AG04450 (cell line): ENCODE data around the gene ZNF574. TPM values are rescaled to one million over a fixed set of nuclear protein-coding genes. Genes with fewer than 3 reads are reported as not detected.
"Not testable (repeated sequence)": the region's sequence is repeated elsewhere in the genome, so short reads cannot be mapped to it uniquely, and the experiment has no call there.

Source experiments
- CTCF ChIA-PET: fragments of 300-600, 350-600 bp; formaldehyde crosslinking; extraction: SDS; loops from one replicate; lab custom pipeline; 2022; ENCODE audit warnings: antibody characterized with exemption, inconsistent platforms; lab: Charles Lee
- POLR2A ChIA-PET: fragments of 350-600 bp; formaldehyde crosslinking; extraction: SDS; loops from one replicate; lab custom pipeline; 2021; ENCODE audit warnings: antibody characterized with exemption, inconsistent platforms; lab: Yijun Ruan, JAX
- DNase-seq: peaks from one replicate; pipeline ENCODE4 v3.0.0-alpha.2; 2011; ENCODE audit warnings: low read depth, low spot score
- H3K27ac ChIP-seq: one replicate; pipeline ENCODE4 v1.5.1; 2012; ENCODE audit warnings: low read depth, low read length, control low read depth
- H3K27me3 ChIP-seq: one replicate; pipeline ENCODE4 v1.6.0; 2012; ENCODE audit warnings: low read length; ENCODE audit not compliant: control insufficient read depth, insufficient read depth
- H3K4me3 ChIP-seq: 2 replicates; pipeline ENCODE4 v1.5.1; 2011; ENCODE audit warnings: mild to moderate bottlenecking, low read depth, low read length, control low read depth
- H3K9me3 ChIP-seq: 2 replicates; pipeline ENCODE4 v1.5.1; 2012; ENCODE audit warnings: low read length; ENCODE audit not compliant: control insufficient read depth, insufficient read depth
- polyA plus RNA-seq: library from polyadenylated mRNA; depleted of rRNA; stranded (reverse); fragments of >200 nt; gene quantifications from 2 replicates; pipeline ENCODE4 v1.2.3, GENCODE V29; 2011
- TF ChIP-seq, protein P1 (sequence below): IDR thresholded peaks from 2 replicates; pipeline ENCODE4 v1.5.1; 2011; ENCODE audit warnings: low read depth, low read length, control low read depth, inconsistent platforms

The ZNF574 gene
- polyA plus RNA-seq, 1 experiment, result 5.5 TPM

DNA sequence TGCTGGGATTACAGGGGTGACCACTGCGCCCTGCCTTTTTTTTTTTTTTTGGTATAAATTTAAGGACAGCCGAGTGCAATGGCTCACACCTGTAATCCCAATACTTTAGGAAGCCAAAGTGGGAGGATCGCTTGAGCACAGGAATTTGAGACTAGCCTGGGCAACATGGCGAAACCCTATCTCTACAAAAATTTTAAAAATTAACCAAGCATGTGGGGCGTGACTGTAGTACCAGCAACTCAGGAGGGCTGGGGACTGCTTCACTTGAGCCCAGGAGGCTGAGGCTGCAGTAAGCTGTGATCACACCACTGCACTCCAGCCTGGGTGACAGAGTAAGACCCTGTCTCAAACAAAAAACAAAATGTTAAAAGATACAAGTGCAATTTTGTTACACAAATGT is 21.5 kb downstream of the ZNF574 start:
- Histone ChIP-seq H3K4me3 (no peak overlapping the region), H3K27ac (no peak overlapping the region), H3K27me3 (no peaks in the 10 kb centered on the region), H3K9me3 (no peaks in the 10 kb centered on the region)
- no peak for DNase-seq
- ChIA-PET CTCF (no interaction called here), POLR2A (no interaction called here)
- TF ChIP-seq, protein P1, sequence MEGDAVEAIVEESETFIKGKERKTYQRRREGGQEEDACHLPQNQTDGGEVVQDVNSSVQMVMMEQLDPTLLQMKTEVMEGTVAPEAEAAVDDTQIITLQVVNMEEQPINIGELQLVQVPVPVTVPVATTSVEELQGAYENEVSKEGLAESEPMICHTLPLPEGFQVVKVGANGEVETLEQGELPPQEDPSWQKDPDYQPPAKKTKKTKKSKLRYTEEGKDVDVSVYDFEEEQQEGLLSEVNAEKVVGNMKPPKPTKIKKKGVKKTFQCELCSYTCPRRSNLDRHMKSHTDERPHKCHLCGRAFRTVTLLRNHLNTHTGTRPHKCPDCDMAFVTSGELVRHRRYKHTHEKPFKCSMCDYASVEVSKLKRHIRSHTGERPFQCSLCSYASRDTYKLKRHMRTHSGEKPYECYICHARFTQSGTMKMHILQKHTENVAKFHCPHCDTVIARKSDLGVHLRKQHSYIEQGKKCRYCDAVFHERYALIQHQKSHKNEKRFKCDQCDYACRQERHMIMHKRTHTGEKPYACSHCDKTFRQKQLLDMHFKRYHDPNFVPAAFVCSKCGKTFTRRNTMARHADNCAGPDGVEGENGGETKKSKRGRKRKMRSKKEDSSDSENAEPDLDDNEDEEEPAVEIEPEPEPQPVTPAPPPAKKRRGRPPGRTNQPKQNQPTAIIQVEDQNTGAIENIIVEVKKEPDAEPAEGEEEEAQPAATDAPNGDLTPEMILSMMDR, result no peak

DNA sequence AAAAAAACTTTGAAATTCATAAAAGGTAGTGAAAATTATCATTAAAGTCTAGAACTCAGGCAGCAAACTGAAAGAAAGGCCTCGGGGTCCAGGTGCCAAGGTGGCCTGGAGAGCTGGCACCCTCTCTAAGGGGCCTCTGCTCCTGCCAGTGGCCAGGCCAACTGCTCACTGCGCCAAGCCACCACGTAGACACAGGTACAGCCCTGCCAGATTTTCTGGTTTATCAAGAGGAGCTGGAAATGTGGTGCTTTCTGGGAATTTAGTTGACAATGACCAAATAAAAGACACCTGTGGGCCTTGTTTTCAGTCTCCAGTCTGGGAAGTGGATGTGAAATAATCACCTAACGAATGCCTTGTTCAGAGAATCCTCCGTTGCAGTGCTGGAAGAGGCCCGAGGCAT is 22.8 kb downstream of the ZNF574 start:
- no peak overlapping the region for H3K4me3 ChIP-seq
- ChIA-PET POLR2A (no interaction called here), CTCF (interaction anchor here (1.9 kb wide), 2 partner anchors 10 to 34 kb away, joined by 5 to 19 read pairs; partner anchors contain the start of gene POU2F2)
- no peak for DNase-seq
- H3K9me3 ChIP-seq, result no peaks in the 10 kb centered on the region
- H3K27ac ChIP-seq, result no peak overlapping the region
- TF ChIP-seq, protein P1, result no peak
- H3K27me3 ChIP-seq, result no peaks in the 10 kb centered on the region

DNA sequence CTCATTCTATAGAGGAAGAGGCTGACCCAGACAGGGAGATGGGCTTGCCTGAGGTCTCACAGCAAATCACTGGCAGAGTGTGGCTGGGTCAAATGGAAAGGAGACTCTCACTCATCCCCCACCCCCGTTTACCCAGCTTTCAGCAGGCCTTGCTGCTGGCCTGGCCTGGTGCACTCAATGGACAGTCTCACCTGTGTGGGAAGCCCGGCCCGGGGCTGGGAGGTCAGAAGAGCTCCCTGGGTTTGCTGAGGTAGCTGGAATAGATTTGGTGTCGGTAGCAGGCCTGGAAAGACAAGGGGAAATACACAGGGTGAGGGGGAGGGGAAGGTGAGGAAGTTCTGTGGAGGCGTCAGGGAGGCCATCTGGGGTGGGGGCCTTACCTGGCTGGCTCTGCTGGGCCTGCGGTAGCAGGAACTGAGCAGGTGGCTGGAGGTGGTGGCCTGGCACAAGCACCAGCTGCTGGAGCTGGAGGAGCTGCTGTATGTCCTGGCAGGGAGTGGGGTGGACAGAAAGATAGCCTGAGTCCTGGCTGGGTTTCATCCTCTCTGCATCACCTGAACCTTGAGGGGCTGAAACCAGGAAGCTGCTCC is 23.5 kb downstream of the ZNF574 start:
- TF ChIP-seq, protein P1, result no peak
- H3K27me3 ChIP-seq, result no peaks in the 10 kb centered on the region
- CTCF ChIA-PET, result interaction anchor here (1.9 kb wide), 2 partner anchors 9 to 33 kb away, joined by 5 to 19 read pairs; partner anchors contain the start of gene POU2F2
- no peak overlapping the region for H3K4me3 ChIP-seq
- POLR2A ChIA-PET, result no interaction called here
- H3K27ac ChIP-seq, result no peak overlapping the region
- H3K9me3 ChIP-seq, result no peaks in the 10 kb centered on the region
- no peak for DNase-seq

DNA sequence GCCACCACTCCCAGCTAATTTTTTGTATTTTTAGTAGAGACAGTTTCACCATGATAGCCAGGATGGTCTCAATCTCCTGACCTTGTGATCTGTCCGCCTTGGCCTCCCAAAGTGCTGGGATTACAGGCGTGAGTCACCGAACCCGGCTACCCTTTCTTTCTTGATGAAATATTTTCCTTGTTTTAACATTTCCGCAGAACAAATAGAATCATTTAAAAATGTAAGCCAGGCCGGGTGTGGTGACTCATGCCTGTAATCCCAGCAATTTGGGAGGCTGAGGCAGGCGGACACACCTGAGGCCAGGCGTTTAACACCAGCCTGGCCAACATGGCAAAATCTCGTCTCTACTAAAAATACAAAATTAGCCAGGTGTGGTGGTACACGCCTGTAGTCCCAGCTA is 24.3 kb downstream of the ZNF574 start:
- H3K9me3 ChIP-seq, H3K27ac ChIP-seq, DNase-seq, H3K27me3 ChIP-seq, H3K4me3 ChIP-seq, POLR2A ChIA-PET: not testable (repeated sequence)
- CTCF ChIA-PET, result interaction anchor here (1.9 kb wide), 2 partner anchors 9 to 33 kb away, joined by 5 to 19 read pairs; partner anchors contain the start of gene POU2F2

DNA sequence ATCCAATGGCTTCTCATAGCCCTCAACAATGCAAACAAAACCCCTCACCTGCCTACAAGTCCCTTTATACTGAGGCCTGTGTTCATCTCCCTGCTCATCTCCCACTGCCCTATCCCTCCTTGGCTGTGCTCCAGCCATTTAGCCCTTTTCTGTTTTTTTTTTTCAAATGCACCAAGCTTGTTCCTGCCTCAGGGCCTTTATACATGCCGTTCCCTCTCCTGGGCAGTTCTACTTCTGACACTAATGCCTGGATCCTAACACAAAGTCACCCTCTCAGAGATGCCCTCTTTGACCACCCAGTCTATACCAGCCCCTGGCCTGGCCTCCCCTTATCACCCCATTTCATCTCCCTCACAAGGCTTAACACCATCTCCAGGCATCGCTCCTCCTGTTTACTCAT is 26.9 kb downstream of the ZNF574 start:
- no peak for DNase-seq
- TF ChIP-seq, protein P1, result no peak
- H3K9me3 ChIP-seq, result no peaks in the 10 kb centered on the region
- H3K27ac ChIP-seq, result no peak overlapping the region
- CTCF ChIA-PET, result interaction anchor here (0.9 to 1.2 kb wide), 2 partner anchors 10 to 11 kb away, joined by 3 read pairs; no protein-coding TSS in a partner anchor
- H3K4me3 ChIP-seq, result no peak overlapping the region
- H3K27me3 ChIP-seq, result no peaks in the 10 kb centered on the region
- POLR2A ChIA-PET, result no interaction called here
